ENCODE results near the gene SPTBN1. TPM values are rescaled to one million over a fixed set of nuclear protein-coding genes. Genes with fewer than 3 reads are reported as not detected.

Gene SPTBN1
- total and polyA plus RNA-seq, 8 donors: 28.7 to 475 (median 193) TPM

DNA sequence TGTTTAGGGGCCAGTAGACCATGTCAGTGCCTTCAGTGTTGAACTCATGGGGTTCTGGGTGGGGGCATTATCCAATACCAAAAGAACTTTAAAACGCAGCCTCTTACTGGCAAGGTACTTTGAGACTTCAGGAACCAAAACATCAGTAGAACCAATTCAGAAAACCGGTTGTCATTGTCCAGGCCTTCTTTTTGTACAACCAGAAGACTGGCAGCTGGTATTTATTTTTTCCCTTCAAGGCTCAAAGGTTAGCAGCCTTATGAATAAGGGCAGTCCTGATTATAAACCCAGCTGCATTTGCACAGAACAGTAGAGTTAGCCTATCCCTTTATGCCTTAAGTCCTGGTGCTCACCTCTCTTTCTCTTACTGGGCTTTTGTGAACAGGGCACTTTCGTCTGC, 153.5 kb downstream of the SPTBN1 start:
- Histone ChIP-seq H3K36me3 (peaks cover 0 to 22% (median 15%) of the 10 kb centered on the region in 4 donors), H3K4me1 (peaks cover 30 to 91% (median 70%) of the 10 kb centered on the region in 4 donors), H3K27me3 (no peaks in the 10 kb centered on the region), H3K4me3 (no peak overlapping the region), H3K9me3 (no peaks in the 10 kb centered on the region), H3K27ac (peak overlapping the region in 4 of 5 donors; percentile 19 to 33 (median 29))
- no peak for DNase-seq
- intact Hi-C loops (cut with DNase I; ENCODE audit: low total_unique reads): no loop called here
- TF ChIP-seq, protein P1, sequence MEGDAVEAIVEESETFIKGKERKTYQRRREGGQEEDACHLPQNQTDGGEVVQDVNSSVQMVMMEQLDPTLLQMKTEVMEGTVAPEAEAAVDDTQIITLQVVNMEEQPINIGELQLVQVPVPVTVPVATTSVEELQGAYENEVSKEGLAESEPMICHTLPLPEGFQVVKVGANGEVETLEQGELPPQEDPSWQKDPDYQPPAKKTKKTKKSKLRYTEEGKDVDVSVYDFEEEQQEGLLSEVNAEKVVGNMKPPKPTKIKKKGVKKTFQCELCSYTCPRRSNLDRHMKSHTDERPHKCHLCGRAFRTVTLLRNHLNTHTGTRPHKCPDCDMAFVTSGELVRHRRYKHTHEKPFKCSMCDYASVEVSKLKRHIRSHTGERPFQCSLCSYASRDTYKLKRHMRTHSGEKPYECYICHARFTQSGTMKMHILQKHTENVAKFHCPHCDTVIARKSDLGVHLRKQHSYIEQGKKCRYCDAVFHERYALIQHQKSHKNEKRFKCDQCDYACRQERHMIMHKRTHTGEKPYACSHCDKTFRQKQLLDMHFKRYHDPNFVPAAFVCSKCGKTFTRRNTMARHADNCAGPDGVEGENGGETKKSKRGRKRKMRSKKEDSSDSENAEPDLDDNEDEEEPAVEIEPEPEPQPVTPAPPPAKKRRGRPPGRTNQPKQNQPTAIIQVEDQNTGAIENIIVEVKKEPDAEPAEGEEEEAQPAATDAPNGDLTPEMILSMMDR (IDR thresholded peaks at IDR 0.05): no peak
- TF ChIP-seq POLR2A (IDR thresholded peaks at IDR 0.05) (no peak), EP300 (IDR thresholded peaks at IDR 0.05) (no peak), POLR2AphosphoS5 (IDR thresholded peaks at IDR 0.05) (no peak)
- 30 to 63% (median 36%) methylated on average over 3 of the region's 3 CpGs for WGBS, 5 donors

DNA sequence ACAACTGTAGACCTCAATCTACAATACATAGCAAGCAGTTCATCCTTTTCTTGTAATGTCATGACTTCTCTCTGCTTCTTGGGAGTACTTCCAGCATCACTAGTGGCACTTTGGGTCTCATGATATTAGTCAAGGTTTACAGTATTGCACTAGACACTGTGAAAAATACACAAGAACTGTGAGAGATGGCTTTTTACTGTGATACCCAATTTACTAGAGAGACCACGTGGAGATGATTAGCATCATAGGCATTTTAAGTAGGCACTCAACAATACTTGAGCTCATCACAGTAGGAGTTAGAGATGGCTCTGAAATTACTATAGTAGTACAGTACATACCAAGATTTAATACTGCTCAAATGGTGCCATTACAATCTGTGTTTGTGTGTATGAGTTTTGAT, 154.6 kb downstream of the SPTBN1 start:
- intact Hi-C loops (cut with DNase I; ENCODE audit: low total_unique reads): no loop called here
- H3K9me3 ChIP-seq: no peaks in the 10 kb centered on the region
- H3K36me3 ChIP-seq: peaks cover 0 to 28% (median 20%) of the 10 kb centered on the region in 4 donors
- TF ChIP-seq POLR2AphosphoS5 (IDR thresholded peaks at IDR 0.05) (no peak), EP300 (IDR thresholded peaks at IDR 0.05) (no peak), POLR2A (IDR thresholded peaks at IDR 0.05) (no peak)
- TF ChIP-seq, protein P1 (IDR thresholded peaks at IDR 0.05): no peak
- DNase-seq: no peak
- 49 to 68% (median 55%) methylated on average over 1 of the region's 1 CpG for WGBS, 5 donors
- H3K27ac ChIP-seq: no peak overlapping the region
- no peaks in the 10 kb centered on the region for H3K27me3 ChIP-seq
- H3K4me1 ChIP-seq: peaks cover 30 to 85% (median 62%) of the 10 kb centered on the region in 4 donors
- no peak overlapping the region for H3K4me3 ChIP-seq

DNA sequence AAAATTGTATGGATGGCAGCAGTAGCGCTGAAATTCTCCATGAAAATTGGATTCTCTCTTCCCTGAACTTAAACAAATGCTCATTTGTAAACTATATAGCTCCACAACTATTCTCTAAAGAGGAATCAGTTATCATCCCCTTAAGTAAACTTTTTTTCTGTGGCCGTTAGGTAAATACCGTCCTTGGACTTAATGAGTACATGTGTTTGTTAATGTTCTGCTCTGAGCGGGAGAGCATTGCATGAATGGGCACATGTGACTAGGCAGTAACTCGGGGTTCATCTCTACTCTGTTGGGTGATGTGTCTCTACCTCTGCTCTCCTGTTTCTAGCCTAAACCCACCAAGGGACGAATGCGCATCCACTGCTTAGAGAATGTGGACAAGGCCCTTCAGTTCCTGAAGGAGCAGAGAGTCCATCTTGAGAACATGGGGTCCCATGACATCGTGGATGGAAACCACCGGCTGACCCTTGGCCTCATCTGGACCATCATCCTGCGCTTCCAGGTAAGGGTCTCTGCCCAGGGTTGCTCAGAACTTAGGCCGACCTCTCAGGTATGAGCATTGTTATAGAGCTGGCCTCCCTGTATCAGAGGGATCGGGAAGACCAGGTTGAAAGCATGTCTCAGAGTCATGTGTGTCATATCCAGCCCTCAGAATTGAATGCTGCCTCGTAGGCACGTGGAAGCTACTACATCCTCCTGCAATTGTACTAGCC, 155.9 kb downstream of the SPTBN1 start:
- Histone ChIP-seq H3K9me3 (no peaks in the 10 kb centered on the region), H3K27ac (peak overlapping the region in 4 of 5 donors; percentile 17 to 62 (median 51)), H3K4me3 (no peak overlapping the region), H3K4me1 (peaks cover 30 to 74% (median 57%) of the 10 kb centered on the region in 4 donors), H3K27me3 (no peaks in the 10 kb centered on the region), H3K36me3 (peaks cover 0 to 39% (median 33%) of the 10 kb centered on the region in 4 donors)
- TF ChIP-seq, protein P1 (IDR thresholded peaks at IDR 0.05): no peak
- TF ChIP-seq POLR2A (IDR thresholded peaks at IDR 0.05) (no peak), POLR2AphosphoS5 (IDR thresholded peaks at IDR 0.05) (no peak), EP300 (IDR thresholded peaks at IDR 0.05) (no peak)
- DNase-seq: no peak
- intact Hi-C loops (cut with DNase I; ENCODE audit: low total_unique reads): no loop called here
- 63 to 77% (median 73%) methylated on average over 12 to 14 of the region's 14 CpGs for WGBS, 5 donors

GRCh38 chr2:54613386-54613785, 157.3 kb downstream of the SPTBN1 start:
- peak overlapping the region in 4 of 5 donors; percentile 30 to 62 (median 48) for H3K27ac ChIP-seq
- peaks cover 33 to 81% (median 67%) of the 10 kb centered on the region in 4 donors for H3K4me1 ChIP-seq
- no peaks in the 10 kb centered on the region for H3K9me3 ChIP-seq
- TF ChIP-seq EP300 (IDR thresholded peaks at IDR 0.05): no peak
- TF ChIP-seq POLR2AphosphoS5 (IDR thresholded peaks at IDR 0.05): no peak
- TF ChIP-seq POLR2A (IDR thresholded peaks at IDR 0.05): no peak
- TF ChIP-seq, protein P1 (IDR thresholded peaks at IDR 0.05): no peak
- no peaks in the 10 kb centered on the region for H3K27me3 ChIP-seq
- intact Hi-C loops (cut with DNase I; ENCODE audit: low total_unique reads): no loop called here
- peaks cover 5 to 51% (median 46%) of the 10 kb centered on the region in 4 donors for H3K36me3 ChIP-seq
- no peak overlapping the region for H3K4me3 ChIP-seq
- no peak for DNase-seq
- 39 to 55% (median 47%) methylated on average over 2 of the region's 2 CpGs for WGBS, 5 donors

Measured in stomach (tissue), 9 donors.